Naive thymus-derived CD4-positive, alpha-beta T cell (primary cell): ENCODE results near the gene GRIN2C. TPM values are rescaled to one million over a fixed set of nuclear protein-coding genes. Genes with fewer than 3 reads are reported as not detected.
A peak's percentile ranks its signal among the peaks of the same experiment; 100 is the strongest.

ENCODE experiments used
- ATAC-seq: fragments of 150-1000 bp; cut with Tn5 transposase; 2 replicates; pipeline ENCODE4 v1.10.0; 2021; ENCODE audit warnings: mild to moderate bottlenecking, moderate library complexity
- CTCF ChIA-PET: fragments of 350-600 bp; sonication (Branson Sonifier 250); formaldehyde crosslinking; loops from one replicate; lab custom pipeline; 2021; ENCODE audit warnings: antibody characterized with exemption; lab: Charles Lee
- POLR2A ChIA-PET: fragments of 350-600 bp; sonication (Branson Sonifier 250); formaldehyde crosslinking; loops from one replicate; lab custom pipeline; 2021; ENCODE audit warnings: antibody characterized with exemption, inconsistent platforms; lab: Charles Lee
- DNase-seq, 9 donors: peaks; one replicate each; pipeline versions ENCODE4 v3.0.0 to v3.0.0-alpha.2; 2020 to 2022; ENCODE audit warnings: mixed read lengths in 1 of 9
- H3K27ac ChIP-seq: one replicate; pipeline ENCODE4 v1.7.0; 2013; ENCODE audit warnings: mild to moderate bottlenecking, low read depth, low read length, moderate library complexity
- H3K27me3 ChIP-seq, 2 donors: one replicate each; pipeline ENCODE4 v1.7.0; 2013; ENCODE audit warnings: low read length in 2 of 2, mild to moderate bottlenecking in 2 of 2, moderate library complexity in 2 of 2; ENCODE audit not compliant: control insufficient read depth in 2 of 2, insufficient read depth in 2 of 2
- H3K36me3 ChIP-seq, 3 experiments: 1 replicate in 2 of 3; 2 replicates in 1 of 3; pipeline ENCODE4 v1.7.0; 2013; ENCODE audit warnings: low read length in 3 of 3, mild to moderate bottlenecking in 3 of 3, moderate library complexity in 1 of 3; ENCODE audit not compliant: insufficient read depth in 3 of 3, control insufficient read depth in 2 of 3
- H3K4me1 ChIP-seq, 2 donors: one replicate each; pipeline ENCODE4 v1.7.0; 2013; ENCODE audit warnings: low read length in 2 of 2, mild to moderate bottlenecking in 2 of 2, moderate library complexity in 1 of 2; ENCODE audit not compliant: control insufficient read depth in 2 of 2, insufficient read depth in 2 of 2
- H3K4me3 ChIP-seq: 2 replicates; pipeline ENCODE4 v1.7.0; 2013; ENCODE audit warnings: mild to moderate bottlenecking, low read length
- H3K9me3 ChIP-seq, 3 experiments: 1 replicate in 2 of 3; 2 replicates in 1 of 3; pipeline ENCODE4 v1.7.0; 2013; ENCODE audit warnings: low read length in 3 of 3; ENCODE audit not compliant: control insufficient read depth in 2 of 3
- H3K27ac Mint-ChIP-seq, 9 donors: one replicate each; pipeline ENCODE4 v1.8.0; 2020 to 2022; ENCODE audit warnings: mixed read lengths in 9 of 9, mild to moderate bottlenecking in 8 of 9, moderate library complexity in 5 of 9, inconsistent platforms in 2 of 9
- H3K27me3 Mint-ChIP-seq, 5 donors: one replicate each; pipeline ENCODE4 v1.8.0; 2021 to 2022; ENCODE audit warnings: mixed read lengths in 5 of 5, mild to moderate bottlenecking in 1 of 5
- H3K36me3 Mint-ChIP-seq, 5 donors: one replicate each; pipeline ENCODE4 v1.8.0; 2020 to 2022; ENCODE audit warnings: mixed read lengths in 5 of 5, mild to moderate bottlenecking in 3 of 5, inconsistent platforms in 1 of 5
- H3K4me1 Mint-ChIP-seq, 7 donors: one replicate each; pipeline ENCODE4 v1.8.0; 2020 to 2022; ENCODE audit warnings: mixed read lengths in 7 of 7, mild to moderate bottlenecking in 3 of 7, inconsistent platforms in 1 of 7
- H3K4me3 Mint-ChIP-seq, 10 donors: one replicate each; pipeline ENCODE4 v1.8.0; 2020 to 2022; ENCODE audit warnings: mild to moderate bottlenecking in 10 of 10, mixed read lengths in 10 of 10, moderate library complexity in 6 of 10, inconsistent platforms in 2 of 10
- H3K9me3 Mint-ChIP-seq, 11 donors: one replicate each; pipeline ENCODE4 v1.8.0; 2020 to 2022; ENCODE audit warnings: mixed read lengths in 11 of 11, mild to moderate bottlenecking in 4 of 11, inconsistent platforms in 1 of 11, moderate library complexity in 1 of 11
- intact Hi-C, 2 donors: fragments of 100-400 bp; cut with micrococcal nuclease; formaldehyde crosslinking; loops; one replicate each; pipeline ENCODE4 v1.15.1; 2023
- polyA plus RNA-seq, 2 donors: library from polyadenylated mRNA; unstranded; fragments of 300-500 nt; fragmentation: Illumina TruSeq; gene quantifications; one replicate each; pipeline ENCODE4 v1.2.3, GENCODE V29; 2021
- total RNA-seq, 6 experiments: library from RNA in 5 of 6; stranded (reverse) in 5 of 6; gene quantifications; 1 replicate in 5 of 6; 2 replicates in 1 of 6; pipeline ENCODE4 v1.2.3 and lab custom pipeline; 2021 to 2026

GRIN2C gene
- total and polyA plus RNA-seq, 7 experiments from 2014 or later: 0.12 to 0.15 TPM; not detected in 5

GRCh38 chr17:74819801-74820436 is 39.8 kb downstream of the GRIN2C start:
- ChIA-PET CTCF (interaction anchor here (0.6 kb wide), 1 partner anchor 11 kb away, joined by 3 read pairs; no protein-coding TSS in a partner anchor), POLR2A (no interaction called here)
- Histone ChIP-seq H3K36me3 (peaks cover 0 to 75% (median 3%) of the 10 kb centered on the region in 3 experiments), H3K27ac (no peak overlapping the region), H3K4me1 (no peaks in the 10 kb centered on the region), H3K9me3 (no peaks in the 10 kb centered on the region), H3K4me3 (no peak overlapping the region), H3K27me3 (no peaks in the 10 kb centered on the region)
- H3K4me3 Mint-ChIP-seq: no peak overlapping the region
- DNase-seq (no peak), ATAC-seq (no peak)
- peaks cover 2 to 67% (median 13%) of the 10 kb centered on the region in 5 donors for H3K36me3 Mint-ChIP-seq
- H3K27me3 Mint-ChIP-seq: no peaks in the 10 kb centered on the region
- peaks cover 0 to 1% (median 0%) of the 10 kb centered on the region in 11 donors for H3K9me3 Mint-ChIP-seq
- no peak overlapping the region for H3K27ac Mint-ChIP-seq
- peaks cover 0 to 12% (median 0%) of the 10 kb centered on the region in 7 donors for H3K4me1 Mint-ChIP-seq
- intact Hi-C loops: no loop called here

- no peaks in the 10 kb centered on the region for H3K9me3 ChIP-seq
- intact Hi-C loops: no loop called here
- H3K27ac Mint-ChIP-seq: no peak overlapping the region
- H3K4me1 ChIP-seq: no peaks in the 10 kb centered on the region
- DNase-seq (no peak), ATAC-seq (no peak)
- H3K27ac ChIP-seq: no peak overlapping the region
- H3K27me3 ChIP-seq: no peaks in the 10 kb centered on the region
- H3K4me3 ChIP-seq: no peak overlapping the region
- peaks cover 0 to 1% (median 0%) of the 10 kb centered on the region in 11 donors for H3K9me3 Mint-ChIP-seq
- no peak overlapping the region for H3K4me3 Mint-ChIP-seq
- H3K4me1 Mint-ChIP-seq: peaks cover 0 to 13% (median 0%) of the 10 kb centered on the region in 7 donors
- H3K27me3 Mint-ChIP-seq: no peaks in the 10 kb centered on the region
- ChIA-PET CTCF (no interaction called here), POLR2A (no interaction called here)
- H3K36me3 Mint-ChIP-seq: peaks cover 4 to 70% (median 18%) of the 10 kb centered on the region in 5 donors
- peaks cover 0 to 62% (median 3%) of the 10 kb centered on the region in 3 experiments for H3K36me3 ChIP-seq
These were observed 41.3 kb downstream of the GRIN2C start for GRCh38 chr17:74818291-74818938.

GRCh38 chr17:74816905-74817620 is 42.6 kb downstream of the GRIN2C start:
- H3K36me3 ChIP-seq: peaks cover 0 to 66% (median 3%) of the 10 kb centered on the region in 3 experiments
- no peaks in the 10 kb centered on the region for H3K9me3 ChIP-seq
- H3K27ac ChIP-seq: no peak overlapping the region
- Mint-ChIP-seq H3K27ac (no peak overlapping the region), H3K27me3 (no peaks in the 10 kb centered on the region), H3K4me3 (no peak overlapping the region), H3K9me3 (peaks cover 0 to 1% (median 0%) of the 10 kb centered on the region in 11 donors), H3K4me1 (peaks cover 0 to 13% (median 0%) of the 10 kb centered on the region in 7 donors), H3K36me3 (peaks cover 4 to 73% (median 18%) of the 10 kb centered on the region in 5 donors)
- ATAC-seq: no peak
- intact Hi-C loops: no loop called here
- DNase-seq: no peak
- H3K27me3 ChIP-seq: no peaks in the 10 kb centered on the region
- no peak overlapping the region for H3K4me3 ChIP-seq
- CTCF ChIA-PET: no interaction called here
- no peaks in the 10 kb centered on the region for H3K4me1 ChIP-seq
- POLR2A ChIA-PET: no interaction called here

GRCh38 chr17:74815550-74816370 is 43.9 kb downstream of the GRIN2C start:
- DNase-seq: no peak
- intact Hi-C loops: no loop called here
- Histone ChIP-seq H3K4me3 (no peak overlapping the region), H3K36me3 (peaks cover 0 to 58% (median 3%) of the 10 kb centered on the region in 3 experiments), H3K9me3 (no peaks in the 10 kb centered on the region), H3K27ac (no peak overlapping the region), H3K27me3 (no peaks in the 10 kb centered on the region), H3K4me1 (no peaks in the 10 kb centered on the region)
- Mint-ChIP-seq H3K27ac (peak overlapping the region in 1 of 9 donors; percentile 29), H3K4me3 (no peak overlapping the region), H3K4me1 (peaks cover 0 to 13% (median 0%) of the 10 kb centered on the region in 7 donors), H3K36me3 (peaks cover 4 to 71% (median 20%) of the 10 kb centered on the region in 5 donors), H3K9me3 (peaks cover 0 to 1% (median 0%) of the 10 kb centered on the region in 11 donors), H3K27me3 (no peaks in the 10 kb centered on the region)
- CTCF ChIA-PET: no interaction called here
- POLR2A ChIA-PET: no interaction called here
- no peak for ATAC-seq

- Histone ChIP-seq H3K9me3 (no peaks in the 10 kb centered on the region), H3K36me3 (peaks cover 0 to 58% (median 3%) of the 10 kb centered on the region in 3 experiments), H3K27me3 (no peaks in the 10 kb centered on the region), H3K4me3 (no peak overlapping the region), H3K27ac (no peak overlapping the region), H3K4me1 (no peaks in the 10 kb centered on the region)
- peaks cover 0 to 1% (median 0%) of the 10 kb centered on the region in 11 donors for H3K9me3 Mint-ChIP-seq
- DNase-seq (no peak), ATAC-seq (no peak)
- no peak overlapping the region for H3K4me3 Mint-ChIP-seq
- peaks cover 0 to 13% (median 0%) of the 10 kb centered on the region in 7 donors for H3K4me1 Mint-ChIP-seq
- H3K27me3 Mint-ChIP-seq: no peaks in the 10 kb centered on the region
- intact Hi-C loops: no loop called here
- ChIA-PET POLR2A (no interaction called here), CTCF (no interaction called here)
- no peak overlapping the region for H3K27ac Mint-ChIP-seq
- peaks cover 4 to 69% (median 21%) of the 10 kb centered on the region in 5 donors for H3K36me3 Mint-ChIP-seq
These were observed 44.6 kb downstream of the GRIN2C start for GRCh38 chr17:74815067-74815466.

- no peak for ATAC-seq
These were observed 45.2 kb downstream of the GRIN2C start for GRCh38 chr17:74814453-74814852.

More at GRCh38 chr17:74814453-74814852, 45.2 kb downstream of the GRIN2C start:
- Histone ChIP-seq H3K4me1 (no peaks in the 10 kb centered on the region), H3K36me3 (peaks cover 0 to 56% (median 0%) of the 10 kb centered on the region in 3 experiments), H3K9me3 (no peaks in the 10 kb centered on the region), H3K27ac (no peak overlapping the region), H3K4me3 (no peak overlapping the region), H3K27me3 (no peaks in the 10 kb centered on the region)
- H3K9me3 Mint-ChIP-seq: peaks cover 0 to 1% (median 0%) of the 10 kb centered on the region in 11 donors
- ChIA-PET POLR2A (no interaction called here), CTCF (interaction anchor here (1.0 kb wide), 1 partner anchor 157 kb away, joined by 4 read pairs; no protein-coding TSS in a partner anchor)
- peaks cover 4 to 70% (median 22%) of the 10 kb centered on the region in 5 donors for H3K36me3 Mint-ChIP-seq
- intact Hi-C loops: loop anchor here in 1 of 2 donors (1.0 kb wide), 1 partner anchor 157 kb away; no protein-coding TSS in a partner anchor
- H3K27ac Mint-ChIP-seq: no peak overlapping the region
- DNase-seq: peak in 2 of 9 donors; percentile 7 to 9
- peaks cover 0 to 16% (median 0%) of the 10 kb centered on the region in 7 donors for H3K4me1 Mint-ChIP-seq
- H3K4me3 Mint-ChIP-seq: no peak overlapping the region
- no peaks in the 10 kb centered on the region for H3K27me3 Mint-ChIP-seq
